HepG2 (cell line): Measurements from ENCODE around the gene DDTL. TPM values are rescaled to one million over a fixed set of nuclear protein-coding genes. Genes with fewer than 3 reads are reported as not detected.

ENCODE experiments used
- ATF7-NPFF ChIP-seq: sonication (generic); formaldehyde crosslinking; IDR thresholded peaks from 2 replicates; pipeline ENCODE4 v1.8.1; 2023; ENCODE audit warnings: mild to moderate bottlenecking, low read depth, missing genetic modification reagents, moderate library complexity
- CCAR2 ChIP-seq: fragments of 200-400 bp; formaldehyde crosslinking; optimal IDR thresholded peaks from 2 replicates; pipeline ENCODE3; 2018; ENCODE audit warnings: low read depth, mild to moderate bottlenecking, low read length, moderate library complexity
- DMAP1 ChIP-seq: IDR thresholded peaks from 2 replicates; pipeline ENCODE4 v1.6.1; 2016
- FOXJ3 ChIP-seq: sonication (generic); formaldehyde crosslinking; IDR thresholded peaks from 2 replicates; pipeline ENCODE4 v1.4.0; 2020; ENCODE audit warnings: missing genetic modification reagents, mild to moderate bottlenecking, borderline replicate concordance
- MIER3 ChIP-seq: IDR thresholded peaks from 2 replicates; pipeline ENCODE4 v1.6.1; 2016; ENCODE audit warnings: missing compliant biosample characterization, borderline replicate concordance
- MXD3 ChIP-seq: IDR thresholded peaks from 2 replicates; pipeline ENCODE4 v1.6.1; 2016; ENCODE audit warnings: mild to moderate bottlenecking, missing biosample characterization, missing genetic modification reagents
- PHF21A ChIP-seq: sonication (generic); formaldehyde crosslinking; IDR thresholded peaks from 2 replicates; pipeline ENCODE4 v1.5.0; 2020; ENCODE audit warnings: mild to moderate bottlenecking, missing genetic modification reagents
- REPIN1 ChIP-seq: sonication (generic); formaldehyde crosslinking; IDR thresholded peaks from 2 replicates; pipeline ENCODE4 v1.8.0; 2022; ENCODE audit warnings: missing genetic modification reagents, low read depth, mild to moderate bottlenecking, borderline replicate concordance
- SP2 ChIP-seq: sonication (generic); formaldehyde crosslinking; IDR thresholded peaks from 2 replicates; pipeline ENCODE4 v1.5.1; 2020; ENCODE audit warnings: mild to moderate bottlenecking, missing genetic modification reagents
- THAP11 ChIP-seq: IDR thresholded peaks from 2 replicates; pipeline ENCODE4 v1.6.1; 2016; ENCODE audit warnings: missing biosample characterization, missing genetic modification reagents
- THAP9 ChIP-seq: sonication (generic); formaldehyde crosslinking; IDR thresholded peaks from 2 replicates; pipeline ENCODE4; 2020; ENCODE audit warnings: missing genetic modification reagents, mild to moderate bottlenecking, borderline replicate concordance
- ZBTB46 ChIP-seq: sonication (generic); formaldehyde crosslinking; IDR thresholded peaks from 2 replicates; pipeline ENCODE4 v1.4.0; 2020; ENCODE audit warnings: mild to moderate bottlenecking, missing genetic modification reagents, borderline replicate concordance
- ZNF136 ChIP-seq: sonication (generic); formaldehyde crosslinking; IDR thresholded peaks from 2 replicates; pipeline ENCODE4 v1.8.1; 2022; ENCODE audit warnings: low read depth, mild to moderate bottlenecking, moderate library complexity, missing genetic modification reagents
- ZNF781 ChIP-seq: sonication (generic); formaldehyde crosslinking; IDR thresholded peaks from 2 replicates; pipeline ENCODE4 v1.5.1; 2020; ENCODE audit warnings: borderline replicate concordance, mild to moderate bottlenecking, missing genetic modification reagents; ENCODE audit errors: not compliant biosample characterization
- polyA plus RNA-seq, 8 experiments: library from polyadenylated mRNA; depleted of rRNA in 3 of 8; stranded (reverse) in 7 of 8; unstranded in 1 of 8; fragments of >200 nt; fragmentation: Illumina TruSeq in 4 of 8; extraction: Trizol in 4 of 8; gene quantifications; 2 replicates each; pipeline versions ENCODE4 v1.2.1 to v1.2.3, GENCODE V29; 2011 to 2016; ENCODE audit warnings: low read depth in 4 of 8, missing spikeins in 1 of 8, mixed read lengths in 1 of 8; ENCODE audit not compliant: insufficient read depth in 1 of 8
- total RNA-seq, 5 experiments: library from RNA; depleted of rRNA; stranded (reverse); fragments of >200 nt; fragmentation: Illumina TruSeq; extraction: Trizol; gene quantifications; 2 replicates each; pipeline ENCODE4 v1.2.3, GENCODE V29; 2016; ENCODE audit warnings: low read depth in 1 of 5
- TF ChIP-seq, protein P1 (sequence below): sonication (generic); formaldehyde crosslinking; IDR thresholded peaks from 2 replicates; pipeline ENCODE4 v1.4.0; 2020; ENCODE audit warnings: missing genetic modification reagents, borderline replicate concordance
- TF ChIP-seq, protein P2 (sequence below): sonication (generic); formaldehyde crosslinking; IDR thresholded peaks from 2 replicates; pipeline ENCODE4 v1.5.1; 2020; ENCODE audit warnings: mild to moderate bottlenecking, missing genetic modification reagents, borderline replicate concordance

Gene DDTL
- total and polyA plus RNA-seq, 2 of the 13 experiments (the other 11 are each of a cell fraction or from before 2014, with no cell fraction given) = 0.31 TPM; not detected in 1

DNA sequence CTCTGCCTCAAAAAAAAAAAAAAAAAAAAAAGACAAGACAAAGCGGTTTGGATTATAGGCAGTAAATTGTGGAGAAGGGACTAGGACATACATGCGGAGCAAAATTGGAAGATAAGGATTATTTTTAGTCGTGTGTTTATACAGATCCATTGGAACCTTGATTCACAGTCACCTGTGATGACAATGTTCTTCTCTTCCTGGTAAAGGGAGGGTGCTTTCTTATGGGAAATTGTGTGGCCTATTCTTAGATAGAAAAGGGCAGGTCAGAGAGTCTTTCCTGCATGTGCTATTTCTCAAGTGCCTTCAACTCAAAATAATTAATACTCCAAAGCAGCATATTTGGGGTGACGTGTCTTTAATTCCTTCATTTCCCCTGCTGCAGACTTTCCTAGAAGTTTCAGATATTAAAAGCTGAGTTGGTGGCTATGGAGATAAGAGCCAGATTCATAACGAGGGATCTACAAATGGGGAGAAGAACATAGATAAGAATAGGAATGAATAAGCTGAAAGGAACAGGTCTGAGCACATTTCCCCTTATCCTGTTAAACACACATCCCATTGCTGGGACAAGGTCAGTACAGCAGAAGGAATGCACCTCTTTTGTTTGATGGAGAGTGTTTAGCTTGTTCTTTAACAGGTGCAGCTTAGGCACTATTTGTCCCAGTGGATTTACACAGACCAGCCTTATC is 28.2 kb upstream of the DDTL start (continued):
- TF ChIP-seq, protein P1, sequence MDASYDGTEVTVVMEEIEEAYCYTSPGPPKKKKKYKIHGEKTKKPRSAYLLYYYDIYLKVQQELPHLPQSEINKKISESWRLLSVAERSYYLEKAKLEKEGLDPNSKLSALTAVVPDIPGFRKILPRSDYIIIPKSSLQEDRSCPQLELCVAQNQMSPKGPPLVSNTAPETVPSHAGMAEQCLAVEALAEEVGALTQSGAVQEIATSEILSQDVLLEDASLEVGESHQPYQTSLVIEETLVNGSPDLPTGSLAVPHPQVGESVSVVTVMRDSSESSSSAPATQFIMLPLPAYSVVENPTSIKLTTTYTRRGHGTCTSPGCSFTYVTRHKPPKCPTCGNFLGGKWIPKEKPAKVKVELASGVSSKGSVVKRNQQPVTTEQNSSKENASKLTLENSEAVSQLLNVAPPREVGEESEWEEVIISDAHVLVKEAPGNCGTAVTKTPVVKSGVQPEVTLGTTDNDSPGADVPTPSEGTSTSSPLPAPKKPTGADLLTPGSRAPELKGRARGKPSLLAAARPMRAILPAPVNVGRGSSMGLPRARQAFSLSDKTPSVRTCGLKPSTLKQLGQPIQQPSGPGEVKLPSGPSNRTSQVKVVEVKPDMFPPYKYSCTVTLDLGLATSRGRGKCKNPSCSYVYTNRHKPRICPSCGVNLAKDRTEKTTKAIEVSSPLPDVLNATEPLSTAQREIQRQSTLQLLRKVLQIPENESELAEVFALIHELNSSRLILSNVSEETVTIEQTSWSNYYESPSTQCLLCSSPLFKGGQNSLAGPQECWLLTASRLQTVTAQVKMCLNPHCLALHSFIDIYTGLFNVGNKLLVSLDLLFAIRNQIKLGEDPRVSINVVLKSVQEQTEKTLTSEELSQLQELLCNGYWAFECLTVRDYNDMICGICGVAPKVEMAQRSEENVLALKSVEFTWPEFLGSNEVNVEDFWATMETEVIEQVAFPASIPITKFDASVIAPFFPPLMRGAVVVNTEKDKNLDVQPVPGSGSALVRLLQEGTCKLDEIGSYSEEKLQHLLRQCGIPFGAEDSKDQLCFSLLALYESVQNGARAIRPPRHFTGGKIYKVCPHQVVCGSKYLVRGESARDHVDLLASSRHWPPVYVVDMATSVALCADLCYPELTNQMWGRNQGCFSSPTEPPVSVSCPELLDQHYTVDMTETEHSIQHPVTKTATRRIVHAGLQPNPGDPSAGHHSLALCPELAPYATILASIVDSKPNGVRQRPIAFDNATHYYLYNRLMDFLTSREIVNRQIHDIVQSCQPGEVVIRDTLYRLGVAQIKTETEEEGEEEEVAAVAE (CRISPR knock-in tag) = no peak
- TF ChIP-seq PHF21A (CRISPR knock-in tag) = peak; percentile 84; the same call in 1 of the 2 replicates
- TF ChIP-seq CCAR2 = no peak
- no peak for TF ChIP-seq MIER3
- TF ChIP-seq, protein P2, sequence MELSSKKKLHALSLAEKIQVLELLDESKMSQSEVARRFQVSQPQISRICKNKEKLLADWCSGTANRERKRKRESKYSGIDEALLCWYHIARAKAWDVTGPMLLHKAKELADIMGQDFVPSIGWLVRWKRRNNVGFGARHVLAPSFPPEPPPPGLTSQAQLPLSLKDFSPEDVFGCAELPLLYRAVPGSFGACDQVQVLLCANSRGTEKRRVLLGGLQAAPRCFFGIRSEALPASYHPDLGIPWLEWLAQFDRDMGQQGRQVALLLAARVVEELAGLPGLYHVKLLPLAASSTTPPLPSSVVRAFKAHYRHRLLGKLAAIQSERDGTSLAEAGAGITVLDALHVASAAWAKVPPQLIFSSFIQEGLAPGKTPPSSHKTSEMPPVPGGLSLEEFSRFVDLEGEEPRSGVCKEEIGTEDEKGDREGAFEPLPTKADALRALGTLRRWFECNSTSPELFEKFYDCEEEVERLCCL (CRISPR knock-in tag) = no peak
- TF ChIP-seq ZBTB46 (CRISPR knock-in tag) = no peak
- TF ChIP-seq DMAP1 = no peak
- TF ChIP-seq THAP9 (CRISPR knock-in tag) = no peak
- TF ChIP-seq ZNF781 = no peak
- no peak for TF ChIP-seq MXD3
- TF ChIP-seq SP2 (CRISPR knock-in tag) = no peak
- no peak for TF ChIP-seq ATF7-NPFF (CRISPR knock-in tag)
- TF ChIP-seq REPIN1 = no peak
- no peak for TF ChIP-seq THAP11 (CRISPR knock-in tag)
- no peak for TF ChIP-seq ZNF136 (CRISPR knock-in tag)
- no peak for TF ChIP-seq FOXJ3
